H1 (cell line): ENCODE results near the gene SLC23A3. TPM values are rescaled to one million over a fixed set of nuclear protein-coding genes. Genes with fewer than 3 reads are reported as not detected.

Source experiments
- BRCA1 ChIP-seq: IDR thresholded peaks from 2 replicates; pipeline ENCODE4 v1.6.1; 2012; ENCODE audit warnings: low read depth, low read length, improper control_type of control experiment
- CHD1 ChIP-seq: IDR thresholded peaks from 2 replicates; pipeline ENCODE4 v1.6.1; 2012; ENCODE audit warnings: low read depth, low read length, improper control_type of control experiment
- CTBP2 ChIP-seq: IDR thresholded peaks from 2 replicates; pipeline ENCODE4 v1.7.0; 2011; ENCODE audit warnings: borderline replicate concordance, mild to moderate bottlenecking, moderate library complexity, mixed read lengths, low read length; ENCODE audit not compliant: insufficient read depth, insufficient read length
- EGR1 ChIP-seq: IDR thresholded peaks from 2 replicates; pipeline ENCODE4 v1.6.1; 2011; ENCODE audit warnings: low read depth, low read length, borderline replicate concordance
- MAX ChIP-seq: IDR thresholded peaks from 2 replicates; pipeline ENCODE4 v1.6.1; 2012; ENCODE audit warnings: inconsistent platforms
- RBBP5 ChIP-seq: IDR thresholded peaks from 2 replicates; pipeline ENCODE4 v1.7.1; 2012; ENCODE audit warnings: low read depth, mild to moderate bottlenecking, inconsistent platforms, low read length, moderate library complexity, borderline replicate concordance
- SAP30 ChIP-seq: fragments of 300-600 bp; sonication (generic); IDR thresholded peaks from 2 replicates; pipeline ENCODE4 v1.7.1; 2012; ENCODE audit warnings: low read length, moderate library complexity, mild to moderate bottlenecking, inconsistent platforms; ENCODE audit not compliant: insufficient read depth, insufficient replicate concordance
- SIX5 ChIP-seq: IDR thresholded peaks from 2 replicates; pipeline ENCODE4 v1.6.1; 2011; ENCODE audit warnings: mild to moderate bottlenecking, low read depth, low read length
- SP2 ChIP-seq: IDR thresholded peaks from 2 replicates; pipeline ENCODE4 v1.6.1; 2012; ENCODE audit warnings: mild to moderate bottlenecking, low read length, inconsistent platforms
- SRF ChIP-seq: IDR thresholded peaks from 2 replicates; pipeline ENCODE4 v1.6.1; 2011; ENCODE audit warnings: mild to moderate bottlenecking, low read depth, low read length, moderate library complexity
- polyA plus RNA-seq, 7 experiments: library from polyadenylated mRNA; depleted of rRNA in 3 of 7; stranded (reverse) in 5 of 7; unstranded in 2 of 7; fragments of >200 nt in 5 of 7; fragments of 200-250 nt in 2 of 7; gene quantifications; 1 replicate in 5 of 7; 2 replicates in 1 of 7; 4 replicates in 1 of 7; pipeline versions ENCODE4 v1.2.1 to v1.2.3, GENCODE V29; 2011 to 2013; ENCODE audit warnings: missing spikeins in 2 of 7, mixed read lengths in 2 of 7
- total RNA-seq: library from RNA; stranded (reverse); fragmentation: NEBNext Ultra II Directional; extraction: Animal tissue kit (Norgen Biotek cat#: 25700); gene quantifications from 2 replicates; pipeline ENCODE4 v1.2.1, GENCODE V29; 2021

SLC23A3 gene
- total and polyA plus RNA-seq, 2 of the 8 experiments (the other 6 are each of a cell fraction or from before 2014, with no cell fraction given), result 0.35 to 0.84 TPM

GRCh38 chr2:219183151-219183772, 13.4 kb upstream of the SLC23A3 start (continued):
- no peak for TF ChIP-seq EGR1
- TF ChIP-seq CTBP2, result no peak
- TF ChIP-seq CHD1, result no peak
- no peak for TF ChIP-seq SP2
- no peak for TF ChIP-seq SRF
- TF ChIP-seq SIX5, result no peak
- no peak for TF ChIP-seq MAX
- no peak for TF ChIP-seq SAP30
- no peak for TF ChIP-seq BRCA1
- no peak for TF ChIP-seq RBBP5
